Ovary (tissue), 3 donors: ENCODE measurements around the gene CIITA.

Source experiments
- CTCF ChIP-seq, 3 donors: fragments of 450-650 bp in 2 of 3; fragments of 200-600 bp in 1 of 3; IDR thresholded peaks; one replicate each; pipeline versions ENCODE4 v1.5.1 to v1.8.0; 2016 to 2022; ENCODE audit warnings: antibody characterized with exemption in 3 of 3, mild to moderate bottlenecking in 1 of 3
- EP300 ChIP-seq: sonication (generic); formaldehyde crosslinking; IDR thresholded peaks from one replicate; pipeline ENCODE4 v1.6.1; 2017; ENCODE audit warnings: antibody characterized with exemption
- POLR2A ChIP-seq: fragments of 450-650 bp; IDR thresholded peaks from one replicate; pipeline ENCODE4 v1.6.1; 2017; ENCODE audit warnings: antibody characterized with exemption, mild to moderate bottlenecking, moderate library complexity
- donor health status: DM: no; HTN: no; CAD: no.

- TF ChIP-seq CTCF (IDR thresholded peaks at IDR 0.05) (no peak), POLR2A (no peak), EP300 (no peak)
Observed at GRCh38 chr16:10981697-10982216, 104.8 kb downstream of the CIITA start.
